ENCODE data around the gene RTTN.

RTTN gene

DNA sequence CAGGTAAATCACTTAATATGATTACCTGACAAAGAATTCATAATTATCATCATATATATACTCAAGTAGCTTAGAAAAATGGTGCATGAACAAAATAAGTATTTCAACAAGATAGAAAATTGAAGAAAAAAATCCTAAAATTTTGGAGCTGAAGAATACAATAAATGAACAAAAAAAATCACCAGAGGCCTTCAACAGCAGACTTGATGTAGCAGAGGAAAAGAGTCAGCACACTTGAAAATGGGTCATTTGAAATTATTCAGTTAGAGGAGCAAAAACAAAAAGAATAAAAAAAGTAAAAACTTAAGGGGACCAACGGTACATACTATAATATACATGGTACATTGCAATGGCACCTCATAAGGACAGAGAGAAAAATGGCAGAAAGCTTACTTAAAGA, 217.6 kb downstream of the RTTN start:
- H3K9me3 ChIP-seq = peaks cover 0 to 8% (median 0%) of the 10 kb centered on the region in 3 donors
- H3K36me3 ChIP-seq = peaks cover 8 to 34% (median 25%) of the 10 kb centered on the region in 3 donors
- no peak for TF ChIP-seq CTCF (IDR thresholded peaks at IDR 0.05)

GRCh38 chr18:69985239-69985638, 220.2 kb downstream of the RTTN start:
- intact Hi-C loops (cut with DNase I; ENCODE audit: low total_unique reads) = no loop called here
- no peak for TF ChIP-seq CTCF (IDR thresholded peaks at IDR 0.05)
- peaks cover 8 to 30% (median 22%) of the 10 kb centered on the region in 3 donors for H3K36me3 ChIP-seq
- no peak for DNase-seq
- no peak overlapping the region for H3K4me3 ChIP-seq
- H3K4me1 ChIP-seq = no peaks in the 10 kb centered on the region
- H3K27ac ChIP-seq = no peak overlapping the region
- H3K9me3 ChIP-seq = peaks cover 0 to 8% (median 0%) of the 10 kb centered on the region in 3 donors
- H3K27me3 ChIP-seq = no peaks in the 10 kb centered on the region

More for the DNA sequence above, 217.6 kb downstream of the RTTN start:
- DNase-seq = no peak
- no peak overlapping the region for H3K4me3 ChIP-seq
- H3K4me1 ChIP-seq = no peaks in the 10 kb centered on the region
- no peak overlapping the region for H3K27ac ChIP-seq
- intact Hi-C loops (cut with DNase I; ENCODE audit: low total_unique reads) = no loop called here
- no peaks in the 10 kb centered on the region for H3K27me3 ChIP-seq

DNA sequence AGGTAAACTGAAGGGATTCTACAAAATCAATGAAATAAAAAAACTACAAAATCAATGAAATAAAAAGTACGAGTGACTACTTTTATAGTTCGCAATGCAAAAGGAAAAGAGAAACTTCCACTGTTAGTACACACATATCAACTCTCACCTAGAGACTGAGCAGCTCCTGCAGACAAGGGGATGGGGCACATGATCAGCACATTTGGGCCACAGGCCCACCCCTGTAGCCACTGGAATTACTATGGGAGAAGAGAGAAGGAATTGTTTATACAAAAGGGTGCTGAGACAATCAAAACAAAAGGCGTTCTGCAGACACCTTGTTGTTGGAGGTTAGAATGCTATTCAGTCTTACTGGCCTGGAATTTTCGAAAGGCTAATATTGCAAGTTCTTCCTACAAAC, 223.1 kb downstream of the RTTN start:
- Histone ChIP-seq H3K4me3 (no peak overlapping the region), H3K36me3 (peaks cover 18 to 43% (median 19%) of the 10 kb centered on the region in 3 donors), H3K4me1 (no peaks in the 10 kb centered on the region), H3K9me3 (peaks cover 0 to 7% (median 4%) of the 10 kb centered on the region in 3 donors), H3K27ac (no peak overlapping the region), H3K27me3 (no peaks in the 10 kb centered on the region)
- no peak for DNase-seq
- intact Hi-C loops (cut with DNase I; ENCODE audit: low total_unique reads) = no loop called here
- no peak for TF ChIP-seq CTCF (IDR thresholded peaks at IDR 0.05)

DNA sequence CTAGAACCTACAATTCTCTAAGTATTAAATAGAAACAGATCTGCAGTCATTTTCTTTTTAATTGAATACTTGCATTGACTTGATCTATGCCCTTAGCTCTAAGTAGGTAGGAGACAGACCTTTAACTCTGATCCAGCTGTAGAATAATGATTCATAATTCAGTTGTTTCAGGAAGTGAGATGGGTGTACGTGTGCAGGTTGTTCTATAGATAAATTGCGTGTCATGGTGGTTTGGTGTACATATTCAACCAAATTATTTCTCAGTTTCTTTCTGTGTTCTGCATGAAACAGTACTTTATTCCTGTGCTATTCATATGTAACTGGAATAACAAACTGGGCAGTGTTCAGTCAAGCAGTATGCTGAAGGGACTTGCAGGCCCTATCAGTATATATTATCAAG, 223.5 kb downstream of the RTTN start:
- intact Hi-C loops (cut with DNase I; ENCODE audit: low total_unique reads) = no loop called here

DNA sequence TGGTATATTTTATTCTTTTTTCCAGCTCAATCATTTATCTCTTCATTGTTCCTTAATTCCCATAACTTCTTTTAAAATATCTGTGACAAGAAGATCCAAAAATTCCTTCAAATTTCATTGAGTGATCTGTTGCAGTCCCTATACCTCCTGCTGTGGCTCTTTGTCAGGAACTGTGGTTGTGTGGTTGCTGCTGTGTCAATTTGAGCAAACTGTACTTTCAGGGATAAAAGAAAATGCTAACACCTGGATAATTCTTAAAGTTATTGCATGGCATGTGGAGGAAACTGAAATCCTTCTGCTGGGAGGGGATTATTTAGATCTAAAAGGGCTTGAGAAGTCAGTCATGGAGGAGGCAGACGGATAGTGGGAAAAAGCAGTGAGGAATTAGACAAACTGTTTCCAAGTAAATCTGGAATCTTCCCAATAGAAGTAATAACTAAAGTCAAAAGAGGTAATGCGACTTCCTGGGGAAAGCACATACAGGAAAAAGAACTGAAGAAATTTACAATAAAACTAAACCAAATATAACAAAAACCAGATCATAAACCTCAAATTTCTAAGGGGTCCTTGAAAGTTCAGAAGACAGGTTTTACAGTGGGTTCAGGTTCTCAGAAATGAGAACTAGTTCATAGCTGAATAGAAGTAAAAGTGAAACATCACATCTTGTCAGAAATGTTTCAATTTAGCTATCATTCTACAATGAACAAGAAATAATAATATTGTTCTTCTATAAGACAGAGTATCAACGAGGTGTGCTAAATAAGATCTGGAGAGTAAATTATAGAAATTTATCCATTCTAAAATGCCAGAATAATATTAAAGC, 224.3 kb downstream of the RTTN start:
- no peak for DNase-seq
- intact Hi-C loops (cut with DNase I; ENCODE audit: low total_unique reads) = no loop called here
- no peak overlapping the region for H3K27ac ChIP-seq
- no peak overlapping the region for H3K4me3 ChIP-seq
- peaks cover 11 to 32% (median 21%) of the 10 kb centered on the region in 3 donors for H3K36me3 ChIP-seq
- H3K4me1 ChIP-seq = no peaks in the 10 kb centered on the region
- peaks cover 0 to 20% (median 12%) of the 10 kb centered on the region in 3 donors for H3K9me3 ChIP-seq
- no peak for TF ChIP-seq CTCF (IDR thresholded peaks at IDR 0.05)
- no peaks in the 10 kb centered on the region for H3K27me3 ChIP-seq

More for the DNA sequence above, 223.5 kb downstream of the RTTN start:
- peaks cover 15 to 40% (median 22%) of the 10 kb centered on the region in 3 donors for H3K36me3 ChIP-seq
- H3K4me1 ChIP-seq = no peaks in the 10 kb centered on the region
- no peak overlapping the region for H3K27ac ChIP-seq
- H3K9me3 ChIP-seq = peaks cover 0 to 12% (median 9%) of the 10 kb centered on the region in 3 donors
- H3K4me3 ChIP-seq = no peak overlapping the region
- H3K27me3 ChIP-seq = no peaks in the 10 kb centered on the region
- no peak for TF ChIP-seq CTCF (IDR thresholded peaks at IDR 0.05)
- no peak for DNase-seq
